MM.1S (cell line): Measurements from ENCODE around the gene PPARD.

Source experiments
- DNase-seq: peaks from one replicate; pipeline ENCODE4 v3.0.0-alpha.2; 2015
- H2AFZ ChIP-seq: fragments of 300-600 bp; sonication (generic); 2 replicates; pipeline ENCODE4 v1.6.0; 2016; ENCODE audit warnings: antibody characterized with exemption, low read length
- H3F3A ChIP-seq: fragments of 300-600 bp; sonication (generic); 2 replicates; pipeline ENCODE4 v1.6.1; 2016; ENCODE audit warnings: mild to moderate bottlenecking, antibody characterized with exemption, low read length, moderate library complexity, mixed read lengths; ENCODE audit not compliant: insufficient read depth
- H3K27ac ChIP-seq: fragments of 300-600 bp; sonication (generic); 2 replicates; pipeline ENCODE4 v1.5.1; 2016; ENCODE audit warnings: mild to moderate bottlenecking, low read length
- H3K27me3 ChIP-seq: fragments of 300-600 bp; sonication (generic); replicated peaks from 2 replicates; pipeline ENCODE4 v1.6.0; 2016; ENCODE audit warnings: low read length; ENCODE audit not compliant: insufficient read depth
- H3K36me3 ChIP-seq: fragments of 300-600 bp; sonication (generic); replicated peaks from 2 replicates; pipeline ENCODE4 v1.6.1; 2016; ENCODE audit warnings: mild to moderate bottlenecking, low read length, mixed read lengths; ENCODE audit not compliant: insufficient read depth
- H3K4me1 ChIP-seq: fragments of 300-600 bp; sonication (generic); 2 replicates; pipeline ENCODE4 v1.6.1; 2016; ENCODE audit warnings: low read length, mixed read lengths
- H3K4me2 ChIP-seq: fragments of 300-600 bp; sonication (generic); 2 replicates; pipeline ENCODE4 v1.6.0; 2016; ENCODE audit warnings: low read depth, low read length
- H3K4me3 ChIP-seq: fragments of 300-600 bp; sonication (generic); 2 replicates; pipeline ENCODE4 v1.5.1; 2016; ENCODE audit warnings: low read length, mixed read lengths
- H3K79me2 ChIP-seq: fragments of 300-600 bp; sonication (generic); 2 replicates; pipeline ENCODE4 v1.6.1; 2016; ENCODE audit warnings: mixed run types, low read length, mixed read lengths
- H3K9ac ChIP-seq: fragments of 300-600 bp; sonication (generic); 2 replicates; pipeline ENCODE4 v1.6.1; 2016; ENCODE audit warnings: low read length, mixed read lengths
- H3K9me2 ChIP-seq: fragments of 300-600 bp; sonication (generic); replicated peaks from 2 replicates; pipeline ENCODE4 v1.6.1; 2016; ENCODE audit warnings: mild to moderate bottlenecking, low read length, mixed read lengths; ENCODE audit not compliant: insufficient read depth
- H3K9me3 ChIP-seq: fragments of 300-600 bp; sonication (generic); replicated peaks from 2 replicates; pipeline ENCODE4 v1.6.1; 2016; ENCODE audit warnings: mild to moderate bottlenecking, low read length, mixed read lengths; ENCODE audit not compliant: insufficient read depth
- H4K20me1 ChIP-seq: fragments of 300-600 bp; sonication (generic); 2 replicates; pipeline ENCODE4 v1.6.1; 2016; ENCODE audit warnings: mild to moderate bottlenecking, low read length, moderate library complexity, mixed read lengths; ENCODE audit not compliant: insufficient read depth
- CTCF ChIP-seq: fragments of 300-600 bp; sonication (generic); IDR thresholded peaks from 2 replicates; pipeline ENCODE4 v1.5.1; 2016; ENCODE audit warnings: antibody characterized with exemption, low read length, mixed read lengths
- EZH2 ChIP-seq: fragments of 300-600 bp; sonication (generic); optimal IDR thresholded peaks from 2 replicates; pipeline ENCODE3; 2017; ENCODE audit warnings: low read depth, mild to moderate bottlenecking, antibody characterized with exemption, low read length, mixed read lengths
- EZH2phosphoT487 ChIP-seq: fragments of 300-600 bp; sonication (generic); IDR thresholded peaks from 2 replicates; pipeline ENCODE4 v1.6.1; 2018; ENCODE audit warnings: antibody characterized with exemption, low read length

Gene PPARD

DNA sequence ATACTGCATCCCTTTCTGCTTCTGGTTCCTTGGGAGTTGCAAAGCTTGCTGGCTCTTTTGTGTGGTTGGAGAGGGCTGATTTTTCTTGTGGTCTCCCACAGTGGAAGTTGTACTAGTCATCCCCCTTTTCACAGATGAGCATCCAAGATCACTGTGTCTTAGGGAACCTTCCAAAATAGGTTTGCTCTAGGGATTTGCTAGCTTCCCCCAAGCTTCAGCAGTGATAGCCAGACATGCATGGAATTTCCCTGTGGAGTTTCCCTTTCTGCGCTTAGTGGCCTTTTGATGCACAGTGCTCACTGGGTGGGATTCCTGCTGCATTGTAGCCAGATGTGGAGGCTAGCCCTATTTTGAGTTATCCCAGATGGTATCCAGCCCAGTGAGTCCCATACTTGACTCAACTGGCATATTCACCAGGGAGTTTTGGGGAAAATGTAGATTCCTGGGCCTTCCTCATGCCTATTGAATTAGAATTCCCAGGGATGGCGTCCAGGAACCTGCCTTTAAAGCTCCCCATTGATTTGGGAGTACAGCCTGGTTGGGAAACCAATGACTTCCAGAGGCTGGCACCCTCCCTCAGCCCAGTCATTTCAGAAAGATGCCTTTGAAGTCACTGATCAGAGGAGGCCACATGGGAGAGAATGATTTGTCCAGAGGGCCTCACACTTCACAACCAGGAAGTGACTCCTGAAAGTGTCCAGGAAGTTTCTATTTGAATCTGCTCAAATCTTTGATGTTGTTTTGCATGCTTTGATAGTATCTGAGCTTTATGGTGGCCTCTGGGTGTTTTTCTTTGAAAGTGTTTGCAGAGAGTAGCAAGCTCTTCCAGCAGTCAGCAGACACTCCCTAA, 25.9 kb downstream of the PPARD start:
- Histone ChIP-seq H3K36me3 (no peaks in the 10 kb centered on the region), H3K27me3 (no peaks in the 10 kb centered on the region), H3K27ac (no peak overlapping the region), H3K9ac (no peak overlapping the region), H4K20me1 (no peaks in the 10 kb centered on the region), H3K79me2 (0 out of 2 replicates have a peak, but pooled peaks cover 4% of the 10 kb centered on the region), H3K4me3 (no peak overlapping the region), H3K4me1 (peaks cover 18% of the 10 kb centered on the region), H3K9me3 (no peaks in the 10 kb centered on the region), H3K4me2 (no peak overlapping the region), H2AFZ (no peak overlapping the region), H3F3A (no peaks in the 10 kb centered on the region), H3K9me2 (no peaks in the 10 kb centered on the region)
- no peak for DNase-seq
- TF ChIP-seq CTCF (no peak), EZH2 (no peak), EZH2phosphoT487 (no peak)

- Histone ChIP-seq H3K27me3 (no peaks in the 10 kb centered on the region), H3F3A (no peaks in the 10 kb centered on the region), H3K9me2 (no peaks in the 10 kb centered on the region), H2AFZ (no peak overlapping the region), H3K36me3 (no peaks in the 10 kb centered on the region), H3K4me3 (no peak overlapping the region), H3K9me3 (no peaks in the 10 kb centered on the region), H3K4me2 (peak overlapping the region; percentile 35; the same call in 1 of the 2 replicates), H3K27ac (no peak overlapping the region), H4K20me1 (no peaks in the 10 kb centered on the region), H3K4me1 (peaks cover 18% of the 10 kb centered on the region), H3K79me2 (0 out of 2 replicates have a peak, but pooled peaks cover 4% of the 10 kb centered on the region), H3K9ac (no peak overlapping the region)
- DNase-seq = peak; percentile 33
- no peak for TF ChIP-seq CTCF
- no peak for TF ChIP-seq EZH2
- no peak for TF ChIP-seq EZH2phosphoT487
Measured at GRCh38 chr6:35370124-35370741, 27.9 kb downstream of the PPARD start.

DNA sequence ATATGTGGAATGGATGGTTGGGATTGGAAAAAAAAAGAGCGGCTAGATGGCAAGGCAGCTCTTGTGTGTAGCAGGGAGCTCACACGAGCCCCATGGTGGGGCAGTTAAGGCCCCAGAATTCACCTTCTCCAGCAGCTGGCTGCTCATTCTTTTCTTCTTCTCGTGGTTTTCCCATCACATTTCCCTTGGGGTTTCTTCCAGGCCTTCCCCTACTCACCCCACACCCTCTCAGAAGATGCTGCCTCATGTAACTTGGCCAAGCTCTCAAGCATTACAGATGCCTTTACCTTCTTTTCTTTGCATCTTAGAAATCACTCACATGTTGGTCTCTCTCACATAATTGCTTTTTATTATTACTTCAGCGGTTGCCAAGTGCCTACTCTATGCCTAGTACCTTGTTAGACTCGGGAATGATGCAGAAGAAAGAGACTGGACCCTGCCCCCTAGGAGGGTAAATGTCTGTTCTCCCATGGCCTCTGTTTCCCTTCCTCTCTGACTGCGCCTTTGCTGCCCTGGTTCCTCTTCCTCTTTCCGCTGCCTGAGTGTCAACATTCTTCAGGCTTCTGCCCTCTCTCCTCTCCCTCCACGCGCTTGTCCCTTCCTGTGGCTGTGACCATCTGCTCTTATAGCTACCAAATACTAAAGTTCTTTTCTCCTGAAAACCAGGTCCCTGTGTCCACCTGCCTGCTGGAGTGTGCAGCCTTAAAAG, 28.6 kb downstream of the PPARD start:
- H3K79me2 ChIP-seq = 0 out of 2 replicates have a peak, but pooled peaks cover 4% of the 10 kb centered on the region
- no peak for TF ChIP-seq EZH2
- TF ChIP-seq EZH2phosphoT487 = no peak
- TF ChIP-seq CTCF = no peak
- H3K27me3 ChIP-seq = no peaks in the 10 kb centered on the region
- H3K4me3 ChIP-seq = no peak overlapping the region
- H4K20me1 ChIP-seq = no peaks in the 10 kb centered on the region
- no peaks in the 10 kb centered on the region for H3K9me3 ChIP-seq
- no peak overlapping the region for H2AFZ ChIP-seq
- H3K36me3 ChIP-seq = no peaks in the 10 kb centered on the region
- no peaks in the 10 kb centered on the region for H3F3A ChIP-seq
- H3K9me2 ChIP-seq = no peaks in the 10 kb centered on the region
- peaks cover 18% of the 10 kb centered on the region for H3K4me1 ChIP-seq
- H3K27ac ChIP-seq = no peak overlapping the region
- H3K9ac ChIP-seq = no peak overlapping the region
- DNase-seq = no peak
- no peak overlapping the region for H3K4me2 ChIP-seq
